Measurements from ENCODE around the gene RANBP3.

- TF ChIP-seq CTCF (IDR thresholded peaks at IDR 0.05; ENCODE audit: low read length), result no peak
- TF ChIP-seq EZH2phosphoT487 (IDR thresholded peaks at IDR 0.05; ENCODE audit: low read length), result no peak
- no peak for TF ChIP-seq EZH2 (optimal IDR thresholded peaks at IDR 0.05; ENCODE audit: low read depth, low read length)
These were observed 81.4 kb downstream of the RANBP3 start for GRCh38 chr19:5896365-5897076.

Data from MM.1S (cell line).